ENCODE data around the gene LMF1. TPM values are rescaled to one million over a fixed set of nuclear protein-coding genes. Genes with fewer than 3 reads are reported as not detected.
A peak's percentile ranks its signal among the peaks of the same experiment; 100 is the strongest.

LMF1 gene
- total and polyA plus RNA-seq, 2 donors from 2014 or later: 15.4 to 28.6 TPM

- Histone ChIP-seq H3K27ac (ENCODE audit: low read depth in 2 of 2, low read length in 2 of 2) (no peak overlapping the region), H3K9ac (ENCODE audit: low read length in 3 of 3) (no peak overlapping the region), H3K9me3 (ENCODE audit: control insufficient read depth in 2 of 3, insufficient read depth in 1 of 3, low read length in 3 of 3) (peaks cover 0 to 9% (median 4%) of the 10 kb centered on the region in 3 donors), H3K27me3 (ENCODE audit: control insufficient read depth, insufficient read depth, low read length) (no peaks in the 10 kb centered on the region), H3K4me3 (ENCODE audit: low read length in 3 of 3) (no peak overlapping the region), H3K36me3 (ENCODE audit: control insufficient read depth in 2 of 3, insufficient read depth in 3 of 3, low read length in 3 of 3) (peaks cover 0 to 3% (median 2%) of the 10 kb centered on the region in 3 donors), H3K4me1 (ENCODE audit: control insufficient read depth in 2 of 3, insufficient read depth in 2 of 3, low read depth in 1 of 3, low read length in 3 of 3) (peaks cover 0 to under 1% (median 0%) of the 10 kb centered on the region in 3 donors)
- peak in 1 of 5 donors; percentile 17 for DNase-seq
- no peak for FAIRE-seq
- TF ChIP-seq CTCF (IDR thresholded peaks at IDR 0.05; ENCODE audit: borderline replicate concordance, extremely low read depth, insufficient read depth): no peak
- intact Hi-C loops (cut with DNase I): no loop called here
These were observed 33.5 kb downstream of the LMF1 start for GRCh38 chr16:937311-937710.

- TF ChIP-seq CTCF (IDR thresholded peaks at IDR 0.05; ENCODE audit: borderline replicate concordance, extremely low read depth, insufficient read depth): no peak
- FAIRE-seq: no peak
- Histone ChIP-seq H3K9ac (ENCODE audit: low read length in 3 of 3) (no peak overlapping the region), H3K36me3 (ENCODE audit: control insufficient read depth in 2 of 3, insufficient read depth in 3 of 3, low read length in 3 of 3) (no peaks in the 10 kb centered on the region), H3K9me3 (ENCODE audit: control insufficient read depth in 2 of 3, insufficient read depth in 1 of 3, low read length in 3 of 3) (no peaks in the 10 kb centered on the region), H3K4me3 (ENCODE audit: low read length in 3 of 3) (no peak overlapping the region), H3K27me3 (ENCODE audit: control insufficient read depth, insufficient read depth, low read length) (no peaks in the 10 kb centered on the region), H3K27ac (ENCODE audit: low read depth in 2 of 2, low read length in 2 of 2) (no peak overlapping the region), H3K4me1 (ENCODE audit: control insufficient read depth in 2 of 3, insufficient read depth in 2 of 3, low read depth in 1 of 3, low read length in 3 of 3) (peaks cover 0 to 6% (median 0%) of the 10 kb centered on the region in 3 donors)
- intact Hi-C loops (cut with DNase I): no loop called here
- DNase-seq: peak in 1 of 5 donors; percentile 32
These were observed 35.1 kb downstream of the LMF1 start for GRCh38 chr16:935684-936083.

- Histone ChIP-seq H3K27ac (ENCODE audit: low read depth in 2 of 2, low read length in 2 of 2) (no peak overlapping the region), H3K36me3 (ENCODE audit: control insufficient read depth in 2 of 3, insufficient read depth in 3 of 3, low read length in 3 of 3) (no peaks in the 10 kb centered on the region), H3K4me1 (ENCODE audit: control insufficient read depth in 2 of 3, insufficient read depth in 2 of 3, low read depth in 1 of 3, low read length in 3 of 3) (peaks cover 0 to 6% (median 0%) of the 10 kb centered on the region in 3 donors), H3K9ac (ENCODE audit: low read length in 3 of 3) (no peak overlapping the region), H3K4me3 (ENCODE audit: low read length in 3 of 3) (no peak overlapping the region), H3K9me3 (ENCODE audit: control insufficient read depth in 2 of 3, insufficient read depth in 1 of 3, low read length in 3 of 3) (no peaks in the 10 kb centered on the region), H3K27me3 (ENCODE audit: control insufficient read depth, insufficient read depth, low read length) (no peaks in the 10 kb centered on the region)
- no peak for TF ChIP-seq CTCF (IDR thresholded peaks at IDR 0.05; ENCODE audit: borderline replicate concordance, extremely low read depth, insufficient read depth)
- intact Hi-C loops (cut with DNase I): no loop called here
- FAIRE-seq (no peak), DNase-seq (peak in 1 of 5 donors; percentile 38)
These were observed 36.6 kb downstream of the LMF1 start for GRCh38 chr16:934178-934577.

- Histone ChIP-seq H3K9ac (ENCODE audit: low read length in 3 of 3) (no peak overlapping the region), H3K27ac (ENCODE audit: low read depth in 2 of 2, low read length in 2 of 2) (peak overlapping the region; percentile 43 to 55), H3K4me1 (ENCODE audit: control insufficient read depth in 2 of 3, insufficient read depth in 2 of 3, low read depth in 1 of 3, low read length in 3 of 3) (peaks cover 0 to 6% (median 0%) of the 10 kb centered on the region in 3 donors), H3K9me3 (ENCODE audit: control insufficient read depth in 2 of 3, insufficient read depth in 1 of 3, low read length in 3 of 3) (no peaks in the 10 kb centered on the region), H3K4me3 (ENCODE audit: low read length in 3 of 3) (no peak overlapping the region), H3K27me3 (ENCODE audit: control insufficient read depth, insufficient read depth, low read length) (no peaks in the 10 kb centered on the region), H3K36me3 (ENCODE audit: control insufficient read depth in 2 of 3, insufficient read depth in 3 of 3, low read length in 3 of 3) (no peaks in the 10 kb centered on the region)
- DNase-seq (peak in 1 of 5 donors; percentile 59), FAIRE-seq (no peak)
- no peak for TF ChIP-seq CTCF (IDR thresholded peaks at IDR 0.05; ENCODE audit: borderline replicate concordance, extremely low read depth, insufficient read depth)
- intact Hi-C loops (cut with DNase I): no loop called here
These were observed 37.2 kb downstream of the LMF1 start for GRCh38 chr16:933581-933980.

Data from kidney (tissue), 14 donors.